ENCODE data around the gene HIC2. TPM values are rescaled to one million over a fixed set of nuclear protein-coding genes. Genes with fewer than 3 reads are reported as not detected.
A peak's percentile ranks its signal among the peaks of the same experiment; 100 is the strongest.
"Not testable (repeated sequence)": the region's sequence is repeated elsewhere in the genome, so short reads cannot be mapped to it uniquely, and the experiment has no call there.

The HIC2 gene
- total RNA-seq, 2 donors from 2014 or later: 11.5 to 11.9 TPM

DNA sequence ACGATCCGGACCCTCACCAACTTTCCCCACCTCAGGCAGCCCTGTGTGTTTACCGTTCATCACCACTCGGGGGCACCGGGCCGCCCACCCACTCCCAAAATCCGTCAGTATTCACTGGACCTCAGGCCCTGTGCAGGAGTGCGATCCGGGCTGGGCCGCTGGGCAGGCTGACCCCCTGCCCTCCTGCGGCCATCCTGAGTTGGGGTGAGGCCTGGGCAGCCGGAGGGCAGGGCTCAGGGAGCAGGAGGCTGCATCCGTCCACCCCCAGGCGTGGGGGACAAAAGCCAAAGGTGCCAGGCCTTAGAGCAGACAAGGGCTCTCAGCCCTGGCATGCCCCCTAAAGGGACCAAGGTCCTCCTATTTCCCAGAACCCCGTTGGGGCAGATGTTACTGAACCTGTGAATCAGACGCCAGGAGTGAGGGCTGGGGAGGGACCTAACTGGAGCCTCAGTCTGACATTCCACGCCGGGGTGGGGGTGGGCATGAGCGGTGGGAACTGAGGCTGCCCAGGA, 33.2 kb downstream of the HIC2 start:
- no peak overlapping the region for H3K27ac Mint-ChIP-seq
- DNase-seq (peak in 1 of 3 donors; percentile 2), ATAC-seq (no peak)
- H3K36me3 Mint-ChIP-seq (ENCODE audit: low read depth): no peaks in the 10 kb centered on the region
- H3K4me1 Mint-ChIP-seq: peaks cover 2% of the 10 kb centered on the region
- no peaks in the 10 kb centered on the region for H3K27me3 Mint-ChIP-seq
- no peaks in the 10 kb centered on the region for H3K9me3 ChIP-seq (ENCODE audit: control insufficient read depth, low read length, poor library complexity, severe bottlenecking)
- H3K4me3 Mint-ChIP-seq: no peak overlapping the region

DNA sequence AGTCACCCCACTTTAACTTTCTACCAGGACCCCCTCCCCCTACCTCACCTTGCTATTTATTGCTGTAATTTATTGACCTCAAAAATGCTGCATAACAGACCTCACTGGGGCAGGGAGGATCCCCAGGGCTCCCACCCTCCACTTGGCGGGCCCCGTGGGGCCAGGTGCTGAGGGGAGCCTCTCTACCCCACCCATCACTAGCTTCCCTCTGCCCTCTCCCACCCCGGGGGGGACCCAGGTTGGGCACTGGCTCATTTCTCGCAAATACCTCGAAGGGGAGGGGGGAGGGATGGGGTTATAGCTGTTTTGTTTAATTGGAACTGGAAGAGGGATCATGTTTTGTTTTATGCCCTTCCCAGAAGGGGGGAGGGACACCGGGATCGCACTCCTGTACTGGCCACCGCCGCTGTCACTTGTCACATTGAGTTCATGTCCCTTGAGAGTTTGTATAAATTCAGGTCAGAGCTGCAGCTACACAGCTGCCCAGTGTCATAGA, 33.7 kb downstream of the HIC2 start:
- Mint-ChIP-seq H3K4me1 (peaks cover 2% of the 10 kb centered on the region), H3K27me3 (no peaks in the 10 kb centered on the region), H3K4me3 (no peak overlapping the region), H3K36me3 (ENCODE audit: low read depth) (no peaks in the 10 kb centered on the region), H3K27ac (no peak overlapping the region)
- ATAC-seq (no peak), DNase-seq (peak in 1 of 3 donors; percentile 6)
- no peaks in the 10 kb centered on the region for H3K9me3 ChIP-seq (ENCODE audit: control insufficient read depth, low read length, poor library complexity, severe bottlenecking)

DNA sequence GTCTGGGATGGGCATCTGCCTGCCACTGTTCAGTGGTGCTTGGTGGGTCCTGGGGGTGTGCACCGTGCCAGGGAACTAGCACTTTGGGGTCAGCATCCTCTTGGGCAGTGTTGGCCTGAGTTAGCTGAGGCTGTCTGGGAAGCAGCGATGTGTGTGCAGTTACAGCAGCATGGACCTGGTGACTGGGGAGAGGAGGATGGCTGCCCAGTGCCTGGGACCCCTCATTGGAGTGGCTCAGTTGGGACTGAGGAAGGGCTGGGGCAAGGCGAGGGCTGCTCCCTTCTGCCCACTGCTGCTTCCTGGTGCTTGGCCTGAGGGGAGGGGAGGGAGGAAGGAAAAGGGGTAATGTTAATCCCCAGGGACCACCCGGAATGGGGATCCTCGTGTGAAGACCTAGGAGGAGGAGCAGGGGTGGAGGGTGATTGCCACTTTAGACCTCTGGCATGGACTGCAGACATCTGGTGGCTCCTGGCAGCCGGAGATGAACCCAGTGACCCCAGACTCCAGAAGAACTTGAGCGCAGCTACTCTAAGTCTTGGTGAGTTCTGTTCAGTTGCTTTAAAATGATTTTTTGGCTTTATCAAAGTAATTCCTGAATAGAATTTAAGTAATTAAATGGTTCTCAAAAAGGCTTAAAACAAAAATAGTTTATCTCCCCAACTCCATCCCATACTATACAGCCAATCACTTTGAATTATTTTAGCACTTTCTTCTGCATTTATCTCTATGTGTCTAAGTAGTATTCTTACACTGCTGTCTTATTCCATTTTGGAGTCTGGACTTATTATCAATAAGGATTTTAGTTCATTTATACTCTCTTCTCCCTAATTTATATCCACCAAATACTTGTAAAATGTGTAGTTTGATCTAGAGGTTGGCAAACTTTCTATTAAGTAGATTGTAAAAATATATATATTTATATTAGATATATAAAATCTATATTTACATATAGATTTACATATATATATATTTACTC, 34.7 kb downstream of the HIC2 start:
- DNase-seq (peak in 1 of 3 donors; percentile 5), ATAC-seq (no peak)
- no peaks in the 10 kb centered on the region for H3K9me3 ChIP-seq (ENCODE audit: control insufficient read depth, low read length, poor library complexity, severe bottlenecking)
- H3K36me3 Mint-ChIP-seq (ENCODE audit: low read depth): no peaks in the 10 kb centered on the region
- peaks cover 2% of the 10 kb centered on the region for H3K4me1 Mint-ChIP-seq
- no peaks in the 10 kb centered on the region for H3K27me3 Mint-ChIP-seq
- H3K4me3 Mint-ChIP-seq: no peak overlapping the region
- no peak overlapping the region for H3K27ac Mint-ChIP-seq

DNA sequence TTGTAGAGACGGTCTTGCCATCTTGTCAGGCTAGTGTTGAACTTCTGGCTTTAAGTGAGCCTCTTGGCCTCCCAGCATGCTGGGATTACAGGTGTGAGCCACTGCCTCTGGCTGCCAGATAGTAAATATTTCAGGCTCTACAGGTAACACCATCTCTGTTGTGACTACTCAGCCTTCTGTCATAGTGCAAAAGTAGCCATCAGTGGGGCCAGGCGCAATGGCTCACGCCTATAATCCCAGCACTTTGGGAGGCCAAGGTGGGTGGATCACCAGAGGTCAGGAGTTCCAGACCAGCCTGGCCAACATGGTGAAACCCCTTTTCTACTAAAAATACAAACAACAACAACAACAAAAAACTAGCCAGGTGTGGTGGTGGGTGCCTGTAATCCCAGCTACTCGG, 35.5 kb downstream of the HIC2 start:
- not testable (repeated sequence) for H3K27me3 Mint-ChIP-seq; H3K27ac Mint-ChIP-seq; H3K9me3 ChIP-seq (ENCODE audit: control insufficient read depth, low read length, poor library complexity, severe bottlenecking); H3K4me1 Mint-ChIP-seq; ATAC-seq; H3K36me3 Mint-ChIP-seq (ENCODE audit: low read depth)
- peak in 1 of 3 donors; percentile 3 for DNase-seq
- peak overlapping the region; percentile 12 for H3K4me3 Mint-ChIP-seq

DNA sequence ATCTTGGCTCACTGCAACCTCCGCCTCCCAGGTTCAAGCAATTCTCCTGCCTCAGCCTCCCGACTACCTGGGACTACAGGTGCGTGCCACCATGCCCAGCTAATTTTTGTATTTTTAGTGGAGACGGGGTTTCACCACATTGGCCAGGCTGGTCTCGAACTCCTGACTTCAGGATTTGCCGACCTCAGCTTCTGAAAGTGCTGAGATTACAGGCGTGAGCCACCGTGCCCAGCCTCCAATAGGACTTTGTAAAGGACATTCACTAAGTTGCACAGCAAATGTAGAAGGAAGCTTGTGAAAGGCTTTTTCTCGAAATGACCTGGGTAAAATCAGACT, 37.8 kb downstream of the HIC2 start:
- DNase-seq, ATAC-seq: not testable (repeated sequence)

DNA sequence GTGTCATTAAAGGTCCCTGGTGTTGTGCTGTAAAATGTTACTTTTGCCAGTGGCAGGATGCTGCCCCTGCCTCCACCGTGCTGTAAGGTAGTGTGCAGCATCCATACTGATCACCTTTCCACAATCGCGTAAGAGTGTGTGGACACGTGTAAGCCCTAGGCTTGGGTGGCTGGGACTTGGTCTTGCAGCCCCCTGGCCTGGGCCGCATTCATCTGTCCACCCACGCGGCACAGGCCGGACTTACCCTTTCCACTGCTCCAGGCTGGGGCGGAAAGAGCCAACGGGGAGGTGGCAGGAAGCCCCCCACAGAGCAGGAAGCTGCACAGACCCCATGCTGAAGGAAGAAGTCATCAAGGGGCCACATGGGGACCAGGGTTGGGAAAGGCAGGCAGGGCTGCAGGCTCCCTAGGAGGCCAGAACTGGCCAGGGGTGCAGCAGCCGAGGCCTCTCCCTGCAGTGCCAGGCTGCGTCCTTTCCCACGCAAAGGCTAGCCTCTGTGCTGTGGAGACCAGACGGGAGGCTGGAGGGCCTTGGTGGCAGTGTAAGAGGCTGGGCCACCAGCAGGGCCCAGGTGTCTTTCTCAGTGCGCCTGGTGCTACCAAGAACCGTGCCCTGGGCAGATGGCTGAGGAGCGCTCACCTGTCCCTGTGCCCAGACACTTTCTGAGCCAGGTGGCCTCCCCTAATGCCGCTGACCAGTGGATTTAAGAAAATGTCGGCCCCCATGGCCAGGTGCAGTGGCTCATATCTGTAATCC, 38.3 kb downstream of the HIC2 start:
- peak in 1 of 3 donors; percentile 2 for DNase-seq

More for the DNA sequence above, 37.8 kb downstream of the HIC2 start:
- H3K27me3 Mint-ChIP-seq; H3K9me3 ChIP-seq (ENCODE audit: control insufficient read depth, low read length, poor library complexity, severe bottlenecking); H3K4me1 Mint-ChIP-seq; H3K36me3 Mint-ChIP-seq (ENCODE audit: low read depth); H3K4me3 Mint-ChIP-seq; H3K27ac Mint-ChIP-seq: not testable (repeated sequence)

DNA sequence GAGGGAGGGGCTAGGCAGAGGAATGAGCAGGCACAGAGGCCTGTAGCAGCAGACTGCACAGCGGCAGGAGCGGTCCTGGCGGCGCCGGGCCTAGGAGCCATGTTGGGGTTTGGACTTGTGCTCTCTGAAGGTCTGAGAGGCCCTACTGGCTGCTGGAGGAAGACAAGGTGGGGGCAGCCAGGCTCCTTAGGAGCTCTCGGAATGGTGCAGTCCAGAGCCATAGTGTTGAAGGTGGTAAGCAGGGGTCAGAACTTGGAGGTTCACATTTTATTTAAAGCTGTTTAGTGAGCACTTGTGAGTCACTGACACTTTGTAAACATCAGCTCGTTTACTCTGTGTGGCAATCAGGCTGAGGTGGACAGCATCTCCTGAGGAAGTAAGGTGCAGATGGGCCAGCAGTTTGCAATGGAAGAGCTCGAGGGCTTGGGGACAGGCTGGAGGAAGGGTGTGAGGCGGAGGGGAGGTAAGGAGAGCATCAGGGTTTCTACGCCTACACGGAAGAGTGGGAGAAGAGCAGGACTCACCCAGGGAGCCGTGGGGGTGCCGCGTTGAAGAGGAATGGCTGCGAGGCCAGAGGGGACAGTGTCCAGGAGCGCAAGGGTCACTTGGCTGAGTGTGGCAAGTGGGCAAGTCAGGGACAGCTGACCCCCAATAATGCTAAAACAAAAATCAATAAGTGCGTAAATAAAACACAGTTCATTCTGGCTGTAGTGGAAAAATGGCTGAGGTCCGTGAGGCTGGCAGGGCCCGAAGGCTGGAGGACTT, 40.0 kb downstream of the HIC2 start:
- Mint-ChIP-seq H3K27me3 (no peaks in the 10 kb centered on the region), H3K27ac (peak overlapping the region; percentile 69), H3K4me3 (no peak overlapping the region), H3K36me3 (ENCODE audit: low read depth) (no peaks in the 10 kb centered on the region), H3K4me1 (no peaks in the 10 kb centered on the region)
- no peak for ATAC-seq
- peak in 1 of 3 donors; percentile 3 for DNase-seq
- no peaks in the 10 kb centered on the region for H3K9me3 ChIP-seq (ENCODE audit: control insufficient read depth, low read length, poor library complexity, severe bottlenecking)

More for the DNA sequence above, 38.3 kb downstream of the HIC2 start:
- H3K4me3 Mint-ChIP-seq: no peak overlapping the region
- no peaks in the 10 kb centered on the region for H3K4me1 Mint-ChIP-seq
- H3K27ac Mint-ChIP-seq: no peak overlapping the region
- ATAC-seq: no peak
- H3K36me3 Mint-ChIP-seq (ENCODE audit: low read depth): no peaks in the 10 kb centered on the region
- no peaks in the 10 kb centered on the region for H3K9me3 ChIP-seq (ENCODE audit: control insufficient read depth, low read length, poor library complexity, severe bottlenecking)
- H3K27me3 Mint-ChIP-seq: no peaks in the 10 kb centered on the region

DNA sequence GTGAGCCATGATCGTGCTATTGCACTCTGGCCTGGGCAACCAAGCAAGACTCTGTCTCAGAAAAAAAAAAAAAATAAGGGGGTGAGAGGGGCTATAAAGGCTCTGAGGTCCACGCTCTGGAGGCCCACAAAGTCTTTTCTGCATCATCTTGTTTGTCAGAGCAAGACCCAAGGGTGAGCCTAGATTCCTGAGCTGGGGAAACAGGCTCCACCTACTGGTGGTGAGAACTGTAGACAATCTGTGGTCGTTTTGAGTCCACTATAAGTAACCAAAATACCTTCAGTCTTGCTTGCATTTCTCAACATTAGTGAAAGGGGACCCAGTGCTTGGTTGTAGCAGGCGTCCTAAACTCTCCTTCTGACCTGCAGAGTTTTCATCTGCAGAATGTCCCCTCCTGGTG, 45.5 kb downstream of the HIC2 start:
- H3K27me3 Mint-ChIP-seq; ATAC-seq; H3K4me1 Mint-ChIP-seq; H3K9me3 ChIP-seq (ENCODE audit: control insufficient read depth, low read length, poor library complexity, severe bottlenecking); H3K27ac Mint-ChIP-seq; H3K4me3 Mint-ChIP-seq; DNase-seq; H3K36me3 Mint-ChIP-seq (ENCODE audit: low read depth): not testable (repeated sequence)

DNA sequence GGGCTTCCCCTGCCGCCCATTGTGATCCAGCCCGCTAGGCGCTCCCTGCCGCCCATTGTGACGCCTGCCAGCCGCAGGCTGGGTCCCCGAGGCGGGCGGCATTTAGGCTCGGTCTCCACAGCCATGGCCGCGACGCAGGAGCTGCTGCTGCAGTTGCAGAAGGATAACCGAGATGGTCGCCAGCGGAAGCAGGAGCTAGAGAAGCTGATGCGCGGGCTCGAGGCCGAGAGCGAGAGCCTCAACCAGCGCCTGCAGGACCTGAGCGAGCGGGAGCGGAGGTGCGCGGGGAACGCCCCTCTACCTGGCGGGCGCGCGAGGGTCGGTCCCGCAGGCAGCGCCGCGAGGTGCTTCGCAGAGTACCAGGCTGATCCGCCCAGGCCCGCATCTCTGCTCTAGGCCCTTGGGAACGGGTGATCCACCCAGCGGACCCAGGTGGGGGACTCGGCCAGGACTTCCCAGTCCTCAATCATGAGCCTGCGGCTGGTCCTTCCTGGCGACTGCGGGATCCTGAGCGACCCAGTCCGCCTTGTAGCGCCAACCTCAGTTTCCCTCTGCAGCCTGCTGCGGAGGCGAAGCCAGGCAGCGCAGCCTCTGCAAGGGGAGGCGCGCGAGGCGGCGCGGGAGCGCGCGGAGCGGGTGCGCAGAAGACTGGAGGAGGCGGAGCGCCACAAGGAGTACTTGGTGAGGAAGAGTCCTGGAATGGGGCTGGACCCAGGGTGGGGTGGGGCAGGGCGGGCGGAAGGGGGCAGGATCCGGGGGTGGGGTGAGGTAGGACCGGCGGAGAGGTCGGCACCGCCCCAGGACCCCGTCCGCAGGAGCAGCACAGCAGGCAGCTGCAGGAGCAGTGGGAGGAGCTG, 50.4 kb downstream of the HIC2 start, which contains the start of gene TMEM191C:
TMEM191C (plus strand) TSS at position 51 of the 857 bp plus-strand sequence; CDS start at position 124, 73 bp downstream.
- Mint-ChIP-seq H3K4me3 (peak within 1 kb of the TSS; percentile 87), H3K27ac (peak within 1 kb of the TSS; percentile 37)
- not testable (repeated sequence) for H3K9me3 ChIP-seq (ENCODE audit: control insufficient read depth, low read length, poor library complexity, severe bottlenecking); H3K36me3 Mint-ChIP-seq (ENCODE audit: low read depth); DNase-seq; H3K27me3 Mint-ChIP-seq; ATAC-seq; H3K4me1 Mint-ChIP-seq

DNA sequence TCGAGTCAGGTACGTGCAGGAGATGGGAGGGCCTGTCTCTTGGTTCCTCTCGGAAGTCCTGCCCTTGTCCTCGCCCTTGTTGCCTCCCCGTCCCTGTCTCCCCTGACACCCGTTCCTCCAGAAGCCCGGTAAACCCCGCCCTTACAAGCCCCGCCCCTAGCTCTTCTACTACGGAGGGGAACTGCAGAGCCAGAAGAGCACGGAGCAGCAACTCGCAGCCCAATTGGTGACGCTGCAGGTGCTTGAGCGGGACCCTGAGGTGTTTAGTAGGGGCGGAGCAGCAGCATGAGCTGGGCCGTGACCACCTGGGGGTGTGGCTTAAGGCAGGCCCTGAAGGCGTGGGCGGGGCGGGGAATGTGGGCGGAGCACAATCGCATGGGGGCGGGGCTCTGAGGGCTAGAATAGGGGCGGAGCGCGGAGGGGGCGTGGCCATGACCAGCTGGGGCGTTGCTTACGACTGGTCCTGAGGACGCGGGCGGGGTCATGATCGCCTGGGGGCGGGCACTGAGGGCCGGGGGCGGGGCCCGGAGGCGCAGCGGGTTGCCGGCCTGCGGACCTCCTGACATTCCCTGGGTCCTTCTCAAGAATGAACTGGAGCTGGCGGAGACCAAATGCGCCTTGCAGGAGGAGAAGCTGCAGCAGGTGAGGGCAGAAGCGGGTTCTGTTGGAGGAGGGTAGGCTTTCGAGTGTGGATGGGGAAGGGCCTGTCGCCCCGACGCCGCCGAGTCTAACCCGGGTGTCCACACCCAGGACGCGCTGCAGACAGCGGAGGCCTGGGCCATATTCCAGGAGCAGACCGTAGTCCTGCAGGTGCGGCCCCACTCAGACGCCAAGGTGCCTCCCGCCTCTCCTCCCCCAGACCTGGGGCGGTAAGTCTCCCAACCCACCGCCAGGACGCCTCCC, 51.3 kb downstream of the HIC2 start:
- not testable (repeated sequence) for H3K4me1 Mint-ChIP-seq; H3K9me3 ChIP-seq (ENCODE audit: control insufficient read depth, low read length, poor library complexity, severe bottlenecking); H3K36me3 Mint-ChIP-seq (ENCODE audit: low read depth); H3K27me3 Mint-ChIP-seq
- peak overlapping the region; percentile 37 for H3K27ac Mint-ChIP-seq
- peak; percentile 74 to 89 (median 82) for DNase-seq
- peak overlapping the region; percentile 87 for H3K4me3 Mint-ChIP-seq
- peak; percentile 87 for ATAC-seq

Measured in T-helper 17 cell (primary cell).